SH-SY5Y (cell line): ENCODE results near the gene MRPL50.
"Not testable (repeated sequence)": the region's sequence is repeated elsewhere in the genome, so short reads cannot be mapped to it uniquely, and the experiment has no call there.

Experiments used
- GATA2 ChIP-seq: IDR thresholded peaks from 2 replicates; pipeline ENCODE4 v1.6.1; 2011; ENCODE audit warnings: mild to moderate bottlenecking, low read depth, low read length
- GATA3 ChIP-seq: IDR thresholded peaks from 2 replicates; pipeline ENCODE4 v1.6.1; 2011; ENCODE audit warnings: low read depth, mild to moderate bottlenecking, low read length, moderate library complexity

The MRPL50 gene

GRCh38 chr9:101399643-101399970 is 1.2 kb upstream of the MRPL50 start:
- TF ChIP-seq GATA3, result no peak

- TF ChIP-seq GATA2 (no peak), GATA3 (no peak)
Measured at GRCh38 chr9:101398930-101399642, 668 bp upstream of the MRPL50 start.

GRCh38 chr9:101397746-101398067 is 711 bp downstream of the MRPL50 start:
- TF ChIP-seq GATA2, result no peak
- no peak for TF ChIP-seq GATA3

- TF ChIP-seq GATA3, result no peak
- no peak for TF ChIP-seq GATA2
Measured at GRCh38 chr9:101394687-101395086, 3.7 kb downstream of the MRPL50 start.

GRCh38 chr9:101393135-101393534 is 5.3 kb downstream of the MRPL50 start:
- no peak for TF ChIP-seq GATA3
- no peak for TF ChIP-seq GATA2

- TF ChIP-seq GATA3, result no peak
- TF ChIP-seq GATA2, result no peak
Measured at GRCh38 chr9:101388507-101388993, 9.9 kb downstream of the MRPL50 start.

- TF ChIP-seq GATA3 (no peak), GATA2 (no peak)
Measured at GRCh38 chr9:101387871-101388506, 10.4 kb downstream of the MRPL50 start.

GRCh38 chr9:101384873-101385536 is 13.4 kb downstream of the MRPL50 start, which contains the start of gene BAAT:
Gene BAAT, minus strand, starts transcription at chr9:101385006. Its CDS starts 13,602 bp downstream, at chr9:101371404.
- not testable (repeated sequence) for TF ChIP-seq GATA3, GATA2

GRCh38 chr9:101383361-101383760 is 15.1 kb downstream of the MRPL50 start:
- TF ChIP-seq GATA3, result no peak
- no peak for TF ChIP-seq GATA2

GRCh38 chr9:101381833-101382342 is 16.5 kb downstream of the MRPL50 start:
- TF ChIP-seq GATA3 (no peak), GATA2 (no peak)

- TF ChIP-seq GATA3 (no peak), GATA2 (no peak)
Measured at GRCh38 chr9:101381118-101381517, 17.3 kb downstream of the MRPL50 start.

GRCh38 chr9:101380295-101380694 is 18.1 kb downstream of the MRPL50 start:
- TF ChIP-seq GATA2 (no peak), GATA3 (no peak)

GRCh38 chr9:101376111-101376848 is 22.1 kb downstream of the MRPL50 start:
- no peak for TF ChIP-seq GATA2
- no peak for TF ChIP-seq GATA3

GRCh38 chr9:101375546-101375945 is 22.9 kb downstream of the MRPL50 start:
- TF ChIP-seq GATA2 (no peak), GATA3 (no peak)
